ENCODE data around the gene CLEC9A. TPM values are rescaled to one million over a fixed set of nuclear protein-coding genes. Genes with fewer than 3 reads are reported as not detected.

CLEC9A gene
- total RNA-seq, 1 donor from 2014 or later, result not detected

- Mint-ChIP-seq H3K27me3 (no peaks in the 10 kb centered on the region), H3K4me3 (no peak overlapping the region), H3K4me1 (ENCODE audit: unreplicated experiment) (no peaks in the 10 kb centered on the region), H3K9me3 (no peaks in the 10 kb centered on the region), H3K36me3 (peaks cover 4% of the 10 kb centered on the region), H3K27ac (no peak overlapping the region)
- no peak for DNase-seq (ENCODE audit: extremely low spot score, unreplicated experiment)
- no peak for TF ChIP-seq CTCF (conservative IDR thresholded peaks at IDR 0.05)
Observed at GRCh38 chr12:10113920-10114319, 83.4 kb downstream of the CLEC9A start.

GRCh38 chr12:10115311-10115710 lies 84.8 kb downstream of the CLEC9A start:
- H3K27me3 Mint-ChIP-seq, result no peaks in the 10 kb centered on the region
- H3K9me3 Mint-ChIP-seq, result no peaks in the 10 kb centered on the region
- H3K36me3 Mint-ChIP-seq, result peaks cover 4% of the 10 kb centered on the region
- DNase-seq (ENCODE audit: extremely low spot score, unreplicated experiment), result no peak
- TF ChIP-seq CTCF (conservative IDR thresholded peaks at IDR 0.05), result no peak
- H3K4me1 Mint-ChIP-seq (ENCODE audit: unreplicated experiment), result no peaks in the 10 kb centered on the region
- no peak overlapping the region for H3K27ac Mint-ChIP-seq
- H3K4me3 Mint-ChIP-seq, result no peak overlapping the region

Other genes with a start within 250 kb of the CLEC9A start
- gene KLRF1, start 203.2 kb upstream of the CLEC9A start, total RNA-seq (ENCODE audit: low replicate concordance), result not detected in 2 replicates
- not detected in 2 replicates for gene CLEC2B, start 161.3 kb upstream of the CLEC9A start, total RNA-seq (ENCODE audit: low replicate concordance)
- gene KLRF2, start 149.2 kb upstream of the CLEC9A start, total RNA-seq (ENCODE audit: low replicate concordance), result not detected in 2 replicates
- gene CLEC2A, start 98.3 kb upstream of the CLEC9A start, total RNA-seq (ENCODE audit: low replicate concordance), result not detected in 2 replicates
- 0.50 and 0.65 TPM in 2 replicates for gene CLEC12A, start 59.3 kb upstream of the CLEC9A start, total RNA-seq (ENCODE audit: low replicate concordance)
- 0.62 TPM in 1 of 2 replicates, not detected in the other for gene CLEC1B, start 31.6 kb upstream of the CLEC9A start, total RNA-seq (ENCODE audit: low replicate concordance)
- not detected in 2 replicates for gene CLEC12B, start 20.1 kb upstream of the CLEC9A start, total RNA-seq (ENCODE audit: low replicate concordance)
- 0.86 and 3.6 TPM in 2 replicates for gene CLEC1A, start 68.3 kb downstream of the CLEC9A start, total RNA-seq (ENCODE audit: low replicate concordance)
- 1.8 and 16.2 TPM in 2 replicates for gene CLEC7A, start 99.5 kb downstream of the CLEC9A start, total RNA-seq (ENCODE audit: low replicate concordance)
- gene OLR1, start 141.4 kb downstream of the CLEC9A start, total RNA-seq (ENCODE audit: low replicate concordance), result 0.19 and 2.8 TPM in 2 replicates
- 0.68 and 3.4 TPM in 2 replicates for gene TMEM52B, start 148.3 kb downstream of the CLEC9A start, total RNA-seq (ENCODE audit: low replicate concordance)
- 43.5 and 252 TPM in 2 replicates for gene GABARAPL1, start 182.2 kb downstream of the CLEC9A start, total RNA-seq (ENCODE audit: low replicate concordance)